PC-9 (cell line): ENCODE measurements around the gene UROD. TPM values are rescaled to one million over a fixed set of nuclear protein-coding genes. Genes with fewer than 3 reads are reported as not detected.

Experiments used
- BruUV-seq: library from RNA; stranded (reverse); fragments of 400-500 nt; replicated peaks from 2 replicates; lab custom pipeline; 2021; lab: Mats Ljungman, UMichigan
- CTCF ChIA-PET: fragments of 300-600 bp; sonication (Branson Sonifier 250); formaldehyde crosslinking; loops from one replicate; lab custom pipeline; 2022; ENCODE audit warnings: antibody characterized with exemption; lab: Charles Lee
- POLR2A ChIA-PET: fragments of 300-600 bp; sonication (Branson Sonifier 250); formaldehyde crosslinking; loops from one replicate; lab custom pipeline; 2022; ENCODE audit warnings: antibody characterized with exemption; ENCODE audit not compliant: unreplicated experiment; lab: Charles Lee
- DNase-seq, 2 experiments: peaks; one replicate each; pipeline versions ENCODE4 v3.0.0 to v3.0.0-alpha.2; 2015 to 2022; ENCODE audit warnings: mixed read lengths in 1 of 2
- H2AFZ ChIP-seq: fragments of 200-600 bp; sonication (generic); 2 replicates; pipeline ENCODE4 v1.8.1; 2017; ENCODE audit warnings: antibody characterized with exemption
- H3F3A ChIP-seq: fragments of 200-600 bp; sonication (generic); 2 replicates; pipeline ENCODE4 v1.8.1; 2017; ENCODE audit warnings: antibody characterized with exemption, mild to moderate bottlenecking, low read depth; ENCODE audit not compliant: insufficient read depth
- H3K27ac ChIP-seq: fragments of 200-600 bp; sonication (generic); 2 replicates; pipeline ENCODE4 v1.6.1; 2016; ENCODE audit warnings: mixed run types
- H3K27me3 ChIP-seq: fragments of 200-600 bp; sonication (generic); 2 replicates; pipeline ENCODE4 v1.6.1; 2016; ENCODE audit warnings: low read depth, mixed run types; ENCODE audit not compliant: insufficient read depth
- H3K36me3 ChIP-seq: fragments of 200-600 bp; sonication (generic); 2 replicates; pipeline ENCODE4 v1.6.1; 2016; ENCODE audit warnings: low read depth, mixed run types
- H3K4me1 ChIP-seq: fragments of 200-600 bp; sonication (generic); replicated peaks from 2 replicates; pipeline ENCODE4 v1.6.1; 2016; ENCODE audit warnings: mixed run types; ENCODE audit not compliant: insufficient read depth
- H3K4me2 ChIP-seq: fragments of 200-600 bp; sonication (generic); 2 replicates; pipeline ENCODE4 v1.6.1; 2017; ENCODE audit warnings: mixed run types
- H3K4me3 ChIP-seq: fragments of 200-600 bp; sonication (generic); 2 replicates; pipeline ENCODE4 v1.6.1; 2016; ENCODE audit warnings: mixed run types
- H3K79me2 ChIP-seq: fragments of 200-600 bp; sonication (generic); 2 replicates; pipeline ENCODE4 v1.6.1; 2017; ENCODE audit warnings: low read depth, mixed run types
- H3K9me2 ChIP-seq: fragments of 200-600 bp; sonication (generic); 2 replicates; pipeline ENCODE4 v1.8.1; 2017; ENCODE audit warnings: mild to moderate bottlenecking; ENCODE audit not compliant: insufficient read depth
- H3K9me3 ChIP-seq: fragments of 200-600 bp; sonication (generic); 2 replicates; pipeline ENCODE4 v1.8.1; 2016; ENCODE audit warnings: low read depth; ENCODE audit not compliant: insufficient read depth
- H4K20me1 ChIP-seq: fragments of 200-600 bp; sonication (generic); 2 replicates; pipeline ENCODE4 v1.8.1; 2017; ENCODE audit not compliant: insufficient read depth
- CTCF ChIP-seq: fragments of 200-600 bp; sonication (generic); conservative IDR thresholded peaks from 2 replicates; pipeline ENCODE4 v1.6.1; 2017; ENCODE audit warnings: mixed run types, antibody characterized with exemption, mild to moderate bottlenecking, moderate library complexity
- EZH2 ChIP-seq: fragments of 200-600 bp; sonication (generic); IDR thresholded peaks from 2 replicates; pipeline ENCODE4 v1.8.0; 2017; ENCODE audit warnings: antibody characterized with exemption, low read depth
- intact Hi-C: fragments of 100-400 bp; cut with micrococcal nuclease; formaldehyde crosslinking; loops from one replicate; pipeline ENCODE4 v1.10.0; 2022; ENCODE audit not compliant: unreplicated experiment
- total RNA-seq: library from RNA; stranded (reverse); gene quantifications from 2 replicates; pipeline ENCODE4 v1.2.3, GENCODE V29; 2021

Gene UROD
- total RNA-seq, 1 experiment from 2014 or later, result 81.1 TPM

- no TSS peak for BruUV-seq
- H3K79me2 ChIP-seq, result no peaks in the 10 kb centered on the region
- intact Hi-C loops, result no loop called here
- no peaks in the 10 kb centered on the region for H3F3A ChIP-seq
- H3K9me2 ChIP-seq, result no peaks in the 10 kb centered on the region
- DNase-seq, result no peak
- no peak overlapping the region for H2AFZ ChIP-seq
- H3K4me2 ChIP-seq, result no peak overlapping the region
- H3K27me3 ChIP-seq, result no peaks in the 10 kb centered on the region
- no peak overlapping the region for H3K4me3 ChIP-seq
- H3K4me1 ChIP-seq, result no peaks in the 10 kb centered on the region
- TF ChIP-seq CTCF (no peak), EZH2 (no peak)
- POLR2A ChIA-PET, result no interaction called here
- CTCF ChIA-PET, result interaction anchor here (0.7 kb wide), 1 partner anchor 118 kb away, joined by 4 read pairs; no protein-coding TSS in a partner anchor
- no peaks in the 10 kb centered on the region for H3K9me3 ChIP-seq
- no peaks in the 10 kb centered on the region for H3K36me3 ChIP-seq
- no peak overlapping the region for H3K27ac ChIP-seq
- H4K20me1 ChIP-seq, result no peaks in the 10 kb centered on the region
Measured at GRCh38 chr1:45002650-45003645, 9.1 kb upstream of the UROD start.

GRCh38 chr1:45003741-45004140 lies 8.3 kb upstream of the UROD start:
- intact Hi-C loops, result no loop called here
- H3K9me3 ChIP-seq, result no peaks in the 10 kb centered on the region
- H4K20me1 ChIP-seq, result no peaks in the 10 kb centered on the region
- no peaks in the 10 kb centered on the region for H3K9me2 ChIP-seq
- H3K27ac ChIP-seq, result no peak overlapping the region
- H3K4me1 ChIP-seq, result no peaks in the 10 kb centered on the region
- H3K79me2 ChIP-seq, result no peaks in the 10 kb centered on the region
- ChIA-PET POLR2A (no interaction called here), CTCF (no interaction called here)
- no peaks in the 10 kb centered on the region for H3K36me3 ChIP-seq
- TF ChIP-seq EZH2, result no peak
- no peak for TF ChIP-seq CTCF
- no peak overlapping the region for H3K4me3 ChIP-seq
- H3F3A ChIP-seq, result no peaks in the 10 kb centered on the region
- BruUV-seq, result no TSS peak
- no peaks in the 10 kb centered on the region for H3K27me3 ChIP-seq
- H2AFZ ChIP-seq, result no peak overlapping the region
- no peak for DNase-seq
- H3K4me2 ChIP-seq, result no peak overlapping the region

GRCh38 chr1:45004281-45004920 lies 7.7 kb upstream of the UROD start:
- Histone ChIP-seq H3K27me3 (no peaks in the 10 kb centered on the region), H3K9me3 (no peaks in the 10 kb centered on the region), H3F3A (no peaks in the 10 kb centered on the region), H3K36me3 (no peaks in the 10 kb centered on the region), H4K20me1 (no peaks in the 10 kb centered on the region), H3K4me3 (no peak overlapping the region), H3K9me2 (no peaks in the 10 kb centered on the region), H3K27ac (no peak overlapping the region), H3K79me2 (peaks cover under 1% of the 10 kb centered on the region; the same call in 1 of the 2 replicates), H3K4me1 (no peaks in the 10 kb centered on the region), H3K4me2 (no peak overlapping the region), H2AFZ (no peak overlapping the region)
- POLR2A ChIA-PET, result no interaction called here
- BruUV-seq, result no TSS peak
- TF ChIP-seq CTCF (no peak), EZH2 (no peak)
- CTCF ChIA-PET, result no interaction called here
- no peak for DNase-seq
- intact Hi-C loops, result no loop called here
